Activated CD8-positive, alpha-beta memory T cell treated with anti-CD3 and anti-CD28 coated beads, Interleukin-2, amount 50 U/mL, for 1 hour (primary cell): ENCODE data around the gene NAA10.

Source experiments
- DNase-seq: peaks from one replicate; pipeline ENCODE4 v3.0.0-alpha.2; 2020; ENCODE audit errors: extremely low read depth

Gene NAA10

GRCh38 chrX:153884590-153884989 is 50.2 kb downstream of the NAA10 start:
- no peak for DNase-seq

GRCh38 chrX:153884136-153884535 is 50.7 kb downstream of the NAA10 start:
- DNase-seq = no peak

GRCh38 chrX:153883163-153883843 is 51.5 kb downstream of the NAA10 start:
- DNase-seq = no peak

- no peak for DNase-seq
These were observed 52.3 kb downstream of the NAA10 start for GRCh38 chrX:153882557-153882956.

GRCh38 chrX:153882086-153882498 is 52.7 kb downstream of the NAA10 start:
- no peak for DNase-seq

GRCh38 chrX:153881281-153881680 is 53.6 kb downstream of the NAA10 start:
- DNase-seq = no peak

GRCh38 chrX:153880440-153880815 is 54.4 kb downstream of the NAA10 start:
- DNase-seq = no peak

- no peak for DNase-seq
These were observed 54.9 kb downstream of the NAA10 start for GRCh38 chrX:153879741-153880439.
